ENCODE results near the gene RAB7A.

DNA sequence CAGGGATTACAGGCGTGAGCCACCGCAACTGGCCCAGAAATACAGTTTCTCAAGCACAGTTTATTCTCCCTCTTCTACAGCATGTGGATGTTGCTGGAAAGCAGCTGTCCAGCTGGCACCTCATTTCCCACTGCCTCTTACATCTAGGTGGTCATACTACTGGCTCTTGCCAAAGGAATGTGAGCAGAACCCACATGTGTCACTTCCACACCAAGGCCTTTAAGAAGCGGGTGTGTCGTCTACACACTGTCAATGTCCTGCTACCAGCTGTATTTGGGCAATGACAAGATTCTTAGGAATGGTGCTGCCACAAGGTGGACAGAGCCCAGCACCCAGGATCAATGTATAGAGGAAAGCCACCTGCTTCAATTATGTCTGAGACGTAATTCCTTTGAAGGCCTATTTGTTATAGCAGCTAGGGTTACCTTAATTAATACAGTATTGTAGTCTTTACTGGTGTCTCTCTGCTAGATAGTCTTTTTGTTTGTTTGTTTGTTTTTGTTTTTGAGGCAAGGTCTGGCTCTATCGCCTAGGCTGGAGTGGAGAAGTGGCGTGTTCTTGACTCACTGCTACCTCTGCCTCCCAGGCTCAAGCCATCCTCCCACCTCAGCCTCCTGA, 15.1 kb upstream of the RAB7A start:
- TF ChIP-seq, protein P1, sequence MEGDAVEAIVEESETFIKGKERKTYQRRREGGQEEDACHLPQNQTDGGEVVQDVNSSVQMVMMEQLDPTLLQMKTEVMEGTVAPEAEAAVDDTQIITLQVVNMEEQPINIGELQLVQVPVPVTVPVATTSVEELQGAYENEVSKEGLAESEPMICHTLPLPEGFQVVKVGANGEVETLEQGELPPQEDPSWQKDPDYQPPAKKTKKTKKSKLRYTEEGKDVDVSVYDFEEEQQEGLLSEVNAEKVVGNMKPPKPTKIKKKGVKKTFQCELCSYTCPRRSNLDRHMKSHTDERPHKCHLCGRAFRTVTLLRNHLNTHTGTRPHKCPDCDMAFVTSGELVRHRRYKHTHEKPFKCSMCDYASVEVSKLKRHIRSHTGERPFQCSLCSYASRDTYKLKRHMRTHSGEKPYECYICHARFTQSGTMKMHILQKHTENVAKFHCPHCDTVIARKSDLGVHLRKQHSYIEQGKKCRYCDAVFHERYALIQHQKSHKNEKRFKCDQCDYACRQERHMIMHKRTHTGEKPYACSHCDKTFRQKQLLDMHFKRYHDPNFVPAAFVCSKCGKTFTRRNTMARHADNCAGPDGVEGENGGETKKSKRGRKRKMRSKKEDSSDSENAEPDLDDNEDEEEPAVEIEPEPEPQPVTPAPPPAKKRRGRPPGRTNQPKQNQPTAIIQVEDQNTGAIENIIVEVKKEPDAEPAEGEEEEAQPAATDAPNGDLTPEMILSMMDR (IDR thresholded peaks at IDR 0.05 in 2 of 3, conservative IDR thresholded peaks at IDR 0.05 in 1 of 3; ENCODE audit: borderline replicate concordance in 1 of 3, insufficient read depth in 1 of 3, low read depth in 2 of 3, low read length in 2 of 3) = no peak
- TF ChIP-seq POLR2A (IDR thresholded peaks at IDR 0.05; ENCODE audit: borderline replicate concordance, extremely low read depth, insufficient read depth, insufficient read length) (no peak), SIN3A (IDR thresholded peaks at IDR 0.05; ENCODE audit: low read depth) (no peak), EZH2 (IDR thresholded peaks at IDR 0.05) (no peak), ZNF274 (IDR thresholded peaks at IDR 0.05; ENCODE audit: low read depth, low read length) (no peak), EZH2phosphoT487 (IDR thresholded peaks at IDR 0.05; ENCODE audit: borderline replicate concordance) (no peak)

All from HCT116 (cell line).